HCT116 (cell line): ENCODE measurements around the gene HAGH. TPM values are rescaled to one million over a fixed set of nuclear protein-coding genes. Genes with fewer than 3 reads are reported as not detected.

Source experiments
- ATAC-seq: fragments of 200-7000 bp; cut with Tn5 transposase; 2 replicates; pipeline ENCODE4 v1.9.1; 2020; ENCODE audit warnings: mild to moderate bottlenecking, moderate library complexity
- BruUV-seq: library from RNA; stranded (reverse); fragments of 400-500 nt; replicated peaks from 2 replicates; lab custom pipeline; 2021; lab: Mats Ljungman, UMichigan
- CTCF ChIA-PET: fragments of 300-600 bp; sonication (Branson Sonifier 250); formaldehyde crosslinking; loops from one replicate; lab custom pipeline; 2021; ENCODE audit warnings: antibody characterized with exemption; lab: Charles Lee
- POLR2A ChIA-PET: fragments of 300-600, 350-600 bp; sonication (Branson Sonifier 250); formaldehyde crosslinking; loops from one replicate; lab custom pipeline; 2021; ENCODE audit warnings: antibody characterized with exemption; lab: Charles Lee
- RAD21 ChIA-PET, 2 experiments: fragments of 300-600 bp; sonication (Branson Sonifier 250); formaldehyde crosslinking; loops; one replicate each; lab custom pipeline; 2023; ENCODE audit warnings: low total read pairs in 2 of 2; ENCODE audit not compliant: uncharacterized antibody in 2 of 2, unreplicated experiment in 2 of 2, low non-redundant PET in 1 of 2; lab: Charles Lee
- DNase-seq: peaks from one replicate; pipeline ENCODE4 v3.0.0-alpha.2; 2010; ENCODE audit warnings: low read depth, low spot score
- H2AFZ ChIP-seq: fragments of 200-600 bp; shearing (Covaris generic), sonication (generic); 2 replicates; pipeline ENCODE4 v1.6.1; 2017; ENCODE audit warnings: low read depth, mixed run types, mixed read lengths, antibody characterized with exemption, low read length; ENCODE audit not compliant: poor library complexity, severe bottlenecking
- H3K27ac ChIP-seq: 2 replicates; pipeline ENCODE4 v1.5.1; 2012; ENCODE audit warnings: low read depth, low read length
- H3K27me3 ChIP-seq: fragments of 200-600 bp; sonication (generic); 2 replicates; pipeline ENCODE4 v1.6.1; 2016; ENCODE audit warnings: mixed run types, low read length, mixed read lengths; ENCODE audit not compliant: insufficient read depth
- H3K36me3 ChIP-seq, 2 experiments: fragments of 200-500 bp in 1 of 2; fragments of 200-600 bp in 1 of 2; sonication (Bioruptor generic) in 1 of 2; sonication (generic) in 1 of 2; 2 replicates each; pipeline versions ENCODE4 v1.5.1 to v1.6.1; 2014 to 2016; ENCODE audit warnings: low read length in 2 of 2, inconsistent platforms in 1 of 2, mixed read lengths in 1 of 2, mixed run types in 1 of 2; ENCODE audit not compliant: insufficient read depth in 2 of 2, control insufficient read depth in 1 of 2
- H3K4me1 ChIP-seq, 2 experiments: fragments of 200-600 bp in 1 of 2; sonication (generic) in 1 of 2; 2 replicates each; pipeline versions ENCODE4 v1.5.1 to v1.6.1; 2012 to 2017; ENCODE audit warnings: low read length in 2 of 2, inconsistent platforms in 1 of 2, mild to moderate bottlenecking in 1 of 2, mixed read lengths in 1 of 2, mixed run types in 1 of 2, moderate library complexity in 1 of 2; ENCODE audit not compliant: insufficient read depth in 2 of 2, control insufficient read depth in 1 of 2
- H3K4me2 ChIP-seq: fragments of 200-600 bp; sonication (generic); 2 replicates; pipeline ENCODE4 v1.6.1; 2017; ENCODE audit warnings: mixed run types, low read length, mixed read lengths
- H3K4me3 ChIP-seq, 2 experiments: fragments of 200-600 bp in 1 of 2; sonication (generic) in 1 of 2; replicated peaks in 1 of 2; 2 replicates each; pipeline ENCODE4 v1.5.1; 2011 to 2016; ENCODE audit warnings: low read length in 2 of 2, control low read depth in 1 of 2, low read depth in 1 of 2, mild to moderate bottlenecking in 1 of 2, mixed read lengths in 1 of 2, mixed run types in 1 of 2
- H3K79me2 ChIP-seq: fragments of 200-600 bp; sonication (generic); 2 replicates; pipeline ENCODE4 v1.6.1; 2017; ENCODE audit warnings: mild to moderate bottlenecking, mixed run types, low read length, moderate library complexity, mixed read lengths; ENCODE audit not compliant: insufficient read depth
- H3K9ac ChIP-seq: fragments of 200-600 bp; sonication (generic); 2 replicates; pipeline ENCODE4 v1.6.1; 2016; ENCODE audit warnings: low read length, mixed read lengths
- H3K9me2 ChIP-seq: fragments of 200-600 bp; sonication (generic), shearing (Covaris generic); 2 replicates; pipeline ENCODE4 v1.6.1; 2017; ENCODE audit warnings: mixed run types, mild to moderate bottlenecking, moderate library complexity; ENCODE audit not compliant: insufficient read depth
- H3K9me3 ChIP-seq, 2 experiments: fragments of 200-500 bp in 1 of 2; fragments of 200-600 bp in 1 of 2; sonication (Bioruptor generic) in 1 of 2; sonication (generic) in 1 of 2; 2 replicates each; pipeline ENCODE4 v1.6.1; 2014 to 2017; ENCODE audit warnings: low read length in 2 of 2, mixed read lengths in 2 of 2, inconsistent platforms in 1 of 2, low read depth in 1 of 2, mild to moderate bottlenecking in 1 of 2, mixed run types in 1 of 2, moderate library complexity in 1 of 2; ENCODE audit not compliant: control insufficient read depth in 1 of 2, insufficient read depth in 1 of 2
- H4K20me1 ChIP-seq: fragments of 200-600 bp; sonication (generic), shearing (Covaris generic); 2 replicates; pipeline ENCODE4 v1.6.1; 2017; ENCODE audit warnings: mixed run types, mild to moderate bottlenecking, moderate library complexity; ENCODE audit not compliant: insufficient read depth
- CBX3 ChIP-seq: IDR thresholded peaks from 2 replicates; pipeline ENCODE4 v1.6.1; 2012; ENCODE audit warnings: low read depth
- EGR1 ChIP-seq: IDR thresholded peaks from 2 replicates; pipeline ENCODE4 v1.6.1; 2012; ENCODE audit warnings: low read depth
- EZH2 ChIP-seq: fragments of 200-600 bp; sonication (generic); IDR thresholded peaks from 2 replicates; pipeline ENCODE4 v1.6.1; 2017; ENCODE audit warnings: antibody characterized with exemption, mixed run types
- EZH2phosphoT487 ChIP-seq: fragments of 200-600 bp; IDR thresholded peaks from 2 replicates; pipeline ENCODE4 v1.6.1; 2018; ENCODE audit warnings: antibody characterized with exemption, borderline replicate concordance
- POLR2A ChIP-seq: IDR thresholded peaks from 2 replicates; pipeline ENCODE4 v1.7.0; 2011; ENCODE audit warnings: borderline replicate concordance; ENCODE audit not compliant: insufficient read depth, insufficient read length; ENCODE audit errors: extremely low read depth
- POLR2AphosphoS5 ChIP-seq: IDR thresholded peaks from 2 replicates; pipeline ENCODE4 v1.6.1; 2011; ENCODE audit warnings: mild to moderate bottlenecking, low read depth, low read length, moderate library complexity
- SIN3A ChIP-seq: IDR thresholded peaks from 2 replicates; pipeline ENCODE4 v1.6.1; 2012; ENCODE audit warnings: low read depth
- SP1 ChIP-seq: IDR thresholded peaks from 2 replicates; pipeline ENCODE4 v1.6.1; 2012; ENCODE audit warnings: low read depth
- SRF ChIP-seq: IDR thresholded peaks from 2 replicates; pipeline ENCODE4 v1.6.1; 2012; ENCODE audit warnings: low read depth
- TCF7L2 ChIP-seq: IDR thresholded peaks from 2 replicates; pipeline ENCODE4 v1.7.0; 2011; ENCODE audit warnings: borderline replicate concordance, inconsistent platforms; ENCODE audit not compliant: insufficient read depth, insufficient read length; ENCODE audit errors: extremely low read depth
- YY1 ChIP-seq: IDR thresholded peaks from 2 replicates; pipeline ENCODE4 v1.6.1; 2011; ENCODE audit warnings: low read length, low read depth, moderate library complexity, mild to moderate bottlenecking; ENCODE audit not compliant: insufficient replicate concordance; ENCODE audit errors: extremely low read depth
- ZFX ChIP-seq: fragments of 450-650 bp; IDR thresholded peaks from 2 replicates; pipeline ENCODE4 v1.6.1; 2017
- intact Hi-C: fragments of 100-400 bp; cut with micrococcal nuclease; formaldehyde crosslinking; loops from 2 replicates; pipeline ENCODE4 v1.10.0; 2022
- total RNA-seq: library from RNA; stranded (reverse); gene quantifications from one replicate; pipeline ENCODE4 v1.2.1, GENCODE V29; 2021; ENCODE audit not compliant: unreplicated experiment
- TF ChIP-seq, protein P1 (sequence below): IDR thresholded peaks from 2 replicates; pipeline ENCODE4 v1.6.1; 2011; ENCODE audit warnings: mild to moderate bottlenecking, low read length, moderate library complexity; ENCODE audit not compliant: insufficient replicate concordance; ENCODE audit errors: extremely low read depth
- TF ChIP-seq, protein P2 (sequence below): IDR thresholded peaks from 2 replicates; pipeline ENCODE4 v1.6.1; 2012; ENCODE audit warnings: low read depth
- TF ChIP-seq, protein P3 (sequence below): IDR thresholded peaks from 2 replicates; pipeline ENCODE4 v1.6.1; 2012
- TF ChIP-seq, protein P4 (sequence below): IDR thresholded peaks from 2 replicates; pipeline ENCODE4 v1.6.1; 2012
- TF ChIP-seq, protein P5 (sequence below), 3 experiments: fragments of 200-600 bp in 1 of 3; sonication (generic) in 1 of 3; IDR thresholded peaks in 2 of 3; conservative IDR thresholded peaks in 1 of 3; 2 replicates each; pipeline ENCODE4 v1.5.1; 2012 to 2017; ENCODE audit warnings: low read depth in 2 of 3, low read length in 2 of 3, antibody characterized with exemption in 1 of 3, borderline replicate concordance in 1 of 3, control low read depth in 1 of 3, mild to moderate bottlenecking in 1 of 3, mixed read lengths in 1 of 3, mixed run types in 1 of 3, moderate library complexity in 1 of 3; ENCODE audit not compliant: insufficient read depth in 1 of 3

The HAGH gene
- total RNA-seq, 1 experiment from 2014 or later = 39.1 TPM

DNA sequence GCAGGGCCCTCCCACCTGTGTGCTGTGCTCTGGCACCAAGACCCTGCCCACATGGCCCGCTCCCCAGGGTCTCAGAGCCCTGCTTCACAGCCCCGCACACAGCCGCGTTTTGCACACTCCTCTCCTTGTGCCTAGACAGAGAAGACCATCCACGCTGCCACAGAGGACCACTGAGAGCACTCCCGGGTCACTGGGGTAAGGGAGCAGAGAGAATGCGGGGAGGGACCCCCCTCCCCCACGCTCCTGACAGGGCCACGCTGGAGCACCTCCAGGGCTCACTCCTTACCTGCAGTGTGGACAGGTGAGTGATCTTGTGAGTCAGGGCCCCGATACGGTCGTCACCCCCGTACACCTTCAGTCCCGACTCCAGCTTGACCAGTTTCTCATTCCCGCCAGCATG is 7.0 kb downstream of the HAGH start:
- ATAC-seq (no peak), DNase-seq (no peak)
- H3K27me3 ChIP-seq = no peaks in the 10 kb centered on the region
- no TSS peak for BruUV-seq
- no peaks in the 10 kb centered on the region for H3K9me2 ChIP-seq
- no peak for TF ChIP-seq EZH2
- no peak for TF ChIP-seq CBX3
- no peak for TF ChIP-seq SP1
- TF ChIP-seq, protein P1, sequence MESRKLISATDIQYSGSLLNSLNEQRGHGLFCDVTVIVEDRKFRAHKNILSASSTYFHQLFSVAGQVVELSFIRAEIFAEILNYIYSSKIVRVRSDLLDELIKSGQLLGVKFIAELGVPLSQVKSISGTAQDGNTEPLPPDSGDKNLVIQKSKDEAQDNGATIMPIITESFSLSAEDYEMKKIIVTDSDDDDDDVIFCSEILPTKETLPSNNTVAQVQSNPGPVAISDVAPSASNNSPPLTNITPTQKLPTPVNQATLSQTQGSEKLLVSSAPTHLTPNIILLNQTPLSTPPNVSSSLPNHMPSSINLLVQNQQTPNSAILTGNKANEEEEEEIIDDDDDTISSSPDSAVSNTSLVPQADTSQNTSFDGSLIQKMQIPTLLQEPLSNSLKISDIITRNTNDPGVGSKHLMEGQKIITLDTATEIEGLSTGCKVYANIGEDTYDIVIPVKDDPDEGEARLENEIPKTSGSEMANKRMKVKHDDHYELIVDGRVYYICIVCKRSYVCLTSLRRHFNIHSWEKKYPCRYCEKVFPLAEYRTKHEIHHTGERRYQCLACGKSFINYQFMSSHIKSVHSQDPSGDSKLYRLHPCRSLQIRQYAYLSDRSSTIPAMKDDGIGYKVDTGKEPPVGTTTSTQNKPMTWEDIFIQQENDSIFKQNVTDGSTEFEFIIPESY = no peak
- TF ChIP-seq POLR2A = no peak
- no peak for TF ChIP-seq EZH2phosphoT487
- TF ChIP-seq, protein P2, sequence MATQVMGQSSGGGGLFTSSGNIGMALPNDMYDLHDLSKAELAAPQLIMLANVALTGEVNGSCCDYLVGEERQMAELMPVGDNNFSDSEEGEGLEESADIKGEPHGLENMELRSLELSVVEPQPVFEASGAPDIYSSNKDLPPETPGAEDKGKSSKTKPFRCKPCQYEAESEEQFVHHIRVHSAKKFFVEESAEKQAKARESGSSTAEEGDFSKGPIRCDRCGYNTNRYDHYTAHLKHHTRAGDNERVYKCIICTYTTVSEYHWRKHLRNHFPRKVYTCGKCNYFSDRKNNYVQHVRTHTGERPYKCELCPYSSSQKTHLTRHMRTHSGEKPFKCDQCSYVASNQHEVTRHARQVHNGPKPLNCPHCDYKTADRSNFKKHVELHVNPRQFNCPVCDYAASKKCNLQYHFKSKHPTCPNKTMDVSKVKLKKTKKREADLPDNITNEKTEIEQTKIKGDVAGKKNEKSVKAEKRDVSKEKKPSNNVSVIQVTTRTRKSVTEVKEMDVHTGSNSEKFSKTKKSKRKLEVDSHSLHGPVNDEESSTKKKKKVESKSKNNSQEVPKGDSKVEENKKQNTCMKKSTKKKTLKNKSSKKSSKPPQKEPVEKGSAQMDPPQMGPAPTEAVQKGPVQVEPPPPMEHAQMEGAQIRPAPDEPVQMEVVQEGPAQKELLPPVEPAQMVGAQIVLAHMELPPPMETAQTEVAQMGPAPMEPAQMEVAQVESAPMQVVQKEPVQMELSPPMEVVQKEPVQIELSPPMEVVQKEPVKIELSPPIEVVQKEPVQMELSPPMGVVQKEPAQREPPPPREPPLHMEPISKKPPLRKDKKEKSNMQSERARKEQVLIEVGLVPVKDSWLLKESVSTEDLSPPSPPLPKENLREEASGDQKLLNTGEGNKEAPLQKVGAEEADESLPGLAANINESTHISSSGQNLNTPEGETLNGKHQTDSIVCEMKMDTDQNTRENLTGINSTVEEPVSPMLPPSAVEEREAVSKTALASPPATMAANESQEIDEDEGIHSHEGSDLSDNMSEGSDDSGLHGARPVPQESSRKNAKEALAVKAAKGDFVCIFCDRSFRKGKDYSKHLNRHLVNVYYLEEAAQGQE = no peak
- TF ChIP-seq SIN3A = no peak
- no peak for TF ChIP-seq ZFX
- TF ChIP-seq, protein P3, sequence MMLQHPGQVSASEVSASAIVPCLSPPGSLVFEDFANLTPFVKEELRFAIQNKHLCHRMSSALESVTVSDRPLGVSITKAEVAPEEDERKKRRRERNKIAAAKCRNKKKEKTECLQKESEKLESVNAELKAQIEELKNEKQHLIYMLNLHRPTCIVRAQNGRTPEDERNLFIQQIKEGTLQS = no peak
- TF ChIP-seq YY1 = no peak
- TF ChIP-seq, protein P4, sequence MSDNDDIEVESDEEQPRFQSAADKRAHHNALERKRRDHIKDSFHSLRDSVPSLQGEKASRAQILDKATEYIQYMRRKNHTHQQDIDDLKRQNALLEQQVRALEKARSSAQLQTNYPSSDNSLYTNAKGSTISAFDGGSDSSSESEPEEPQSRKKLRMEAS = no peak
- TF ChIP-seq TCF7L2 = no peak
- no peak for TF ChIP-seq POLR2AphosphoS5
- no peak for TF ChIP-seq EGR1
- TF ChIP-seq SRF = no peak
- TF ChIP-seq, protein P5, sequence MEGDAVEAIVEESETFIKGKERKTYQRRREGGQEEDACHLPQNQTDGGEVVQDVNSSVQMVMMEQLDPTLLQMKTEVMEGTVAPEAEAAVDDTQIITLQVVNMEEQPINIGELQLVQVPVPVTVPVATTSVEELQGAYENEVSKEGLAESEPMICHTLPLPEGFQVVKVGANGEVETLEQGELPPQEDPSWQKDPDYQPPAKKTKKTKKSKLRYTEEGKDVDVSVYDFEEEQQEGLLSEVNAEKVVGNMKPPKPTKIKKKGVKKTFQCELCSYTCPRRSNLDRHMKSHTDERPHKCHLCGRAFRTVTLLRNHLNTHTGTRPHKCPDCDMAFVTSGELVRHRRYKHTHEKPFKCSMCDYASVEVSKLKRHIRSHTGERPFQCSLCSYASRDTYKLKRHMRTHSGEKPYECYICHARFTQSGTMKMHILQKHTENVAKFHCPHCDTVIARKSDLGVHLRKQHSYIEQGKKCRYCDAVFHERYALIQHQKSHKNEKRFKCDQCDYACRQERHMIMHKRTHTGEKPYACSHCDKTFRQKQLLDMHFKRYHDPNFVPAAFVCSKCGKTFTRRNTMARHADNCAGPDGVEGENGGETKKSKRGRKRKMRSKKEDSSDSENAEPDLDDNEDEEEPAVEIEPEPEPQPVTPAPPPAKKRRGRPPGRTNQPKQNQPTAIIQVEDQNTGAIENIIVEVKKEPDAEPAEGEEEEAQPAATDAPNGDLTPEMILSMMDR (IDR thresholded peaks at IDR 0.05 in 2 of 3, conservative IDR thresholded peaks at IDR 0.05 in 1 of 3; ENCODE audit: borderline replicate concordance in 1 of 3, insufficient read depth in 1 of 3, low read depth in 2 of 3, low read length in 2 of 3) = no peak
- H3K27ac ChIP-seq = no peak overlapping the region
- no peak overlapping the region for H3K9ac ChIP-seq
- ChIA-PET RAD21 (no interaction called here), CTCF (no interaction called here), POLR2A (no interaction called here)
- no peaks in the 10 kb centered on the region for H4K20me1 ChIP-seq
- H3K36me3 ChIP-seq = 0 out of 4 replicates have a peak, but pooled peaks cover 2 to 5% of the 10 kb centered on the region in 2 experiments
- H3K4me2 ChIP-seq = no peak overlapping the region
- H2AFZ ChIP-seq = no peak overlapping the region
- no peaks in the 10 kb centered on the region for H3K9me3 ChIP-seq
- H3K4me3 ChIP-seq = no peak overlapping the region
- intact Hi-C loops = no loop called here
- H3K79me2 ChIP-seq = no peaks in the 10 kb centered on the region
- no peaks in the 10 kb centered on the region for H3K4me1 ChIP-seq
